ENCODE measurements around the gene PIK3C2G. TPM values are rescaled to one million over a fixed set of nuclear protein-coding genes. Genes with fewer than 3 reads are reported as not detected.

The PIK3C2G gene
- total and polyA plus RNA-seq, 10 of the 15 experiments (the other 5 are each of a cell fraction or from before 2014, with no cell fraction given) = not detected

- TF ChIP-seq NR2F1 (conservative IDR thresholded peaks at IDR 0.05) (no peak), PKNOX1 (IDR thresholded peaks at IDR 0.05) (no peak), ZBED1 (IDR thresholded peaks at IDR 0.05; ENCODE audit: borderline replicate concordance) (no peak), CUX1 (IDR thresholded peaks at IDR 0.05; ENCODE audit: insufficient replicate concordance, low read depth, low read length) (no peak)
- Histone ChIP-seq H3K27ac (ENCODE audit: control insufficient read depth, insufficient read depth) (no peak overlapping the region), H3K9ac (ENCODE audit: control insufficient read depth, insufficient read depth, low read length) (no peak overlapping the region), H4K20me1 (ENCODE audit: control insufficient read depth, insufficient read depth) (no peaks in the 10 kb centered on the region), H3K4me3 (no peak overlapping the region), H3K27me3 (replicated peaks in 1 of 2; ENCODE audit: control insufficient read depth in 2 of 2, insufficient read depth in 2 of 2, low read length in 1 of 2) (no peaks in the 10 kb centered on the region), H3K9me3 (replicated peaks; ENCODE audit: control insufficient read depth, insufficient read depth, low read length) (no peaks in the 10 kb centered on the region), H2AFZ (ENCODE audit: control insufficient read depth, low read depth, low read length) (no peak overlapping the region), H3K4me1 (ENCODE audit: control insufficient read depth, insufficient read depth, low read length) (no peaks in the 10 kb centered on the region), H3K4me2 (ENCODE audit: control insufficient read depth, insufficient read depth) (no peak overlapping the region), H3K36me3 (ENCODE audit: control insufficient read depth in 2 of 2, insufficient read depth in 2 of 2, low read length in 1 of 2) (no peaks in the 10 kb centered on the region), H3K79me2 (ENCODE audit: control insufficient read depth, insufficient read depth, low read length) (no peaks in the 10 kb centered on the region)
- CTCF ChIA-PET = interaction anchor here (0.5 to 2.9 kb wide), 3 partner anchors 12 to 584 kb away, joined by 3 to 8 read pairs (median 3); no protein-coding TSS in a partner anchor
- FAIRE-seq (no peak), DNase-seq (ENCODE audit: low read depth, low spot score) (no peak), ATAC-seq (no peak)
- BruUV-seq (replicated peaks) = no TSS peak
- SMC1A ChIA-PET (ENCODE audit: uncharacterized antibody, unreplicated experiment) = no interaction called here
- intact Hi-C loops (cut with micrococcal nuclease; ENCODE audit: unreplicated experiment) (no loop called here), in situ Hi-C loops (cut with MboI) (no loop called here)
- POLR2A ChIA-PET = no interaction called here
- WGBS (ENCODE audit: insufficient coverage, insufficient replicate concordance, low lambda C conversion rate, missing lambda C conversion rate) = 0% methylated on average over 1 of the region's 1 CpG
- RAD21 ChIA-PET (ENCODE audit: unreplicated experiment) = no interaction called here
Measured at GRCh38 chr12:18239526-18239925, 21.8 kb upstream of the PIK3C2G start.

All from GM12878 (cell line).